Measurements from ENCODE around the gene THSD7A.

THSD7A gene

DNA sequence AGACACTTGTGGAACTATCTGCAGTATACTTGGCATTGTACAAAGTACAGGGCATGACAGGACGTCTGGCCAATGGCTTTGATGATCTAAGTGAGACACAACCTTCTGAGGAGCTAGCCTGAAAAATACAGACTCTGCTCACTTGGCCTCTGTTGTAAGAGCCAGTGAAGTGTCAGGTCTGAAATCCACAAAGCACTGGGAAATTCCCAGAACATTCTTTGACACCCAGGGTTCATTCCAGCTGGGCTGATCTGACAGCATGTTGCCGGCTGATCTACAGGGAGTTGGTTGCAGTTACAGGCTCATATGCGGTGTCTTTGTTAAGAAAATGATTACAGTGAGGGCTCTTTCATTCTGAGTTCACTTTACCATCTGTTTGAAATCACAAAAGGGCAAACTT, 503.7 kb downstream of the THSD7A start:
- DNase-seq (ENCODE audit: extremely low read depth, low read depth) = no peak
- TF ChIP-seq, protein P1, sequence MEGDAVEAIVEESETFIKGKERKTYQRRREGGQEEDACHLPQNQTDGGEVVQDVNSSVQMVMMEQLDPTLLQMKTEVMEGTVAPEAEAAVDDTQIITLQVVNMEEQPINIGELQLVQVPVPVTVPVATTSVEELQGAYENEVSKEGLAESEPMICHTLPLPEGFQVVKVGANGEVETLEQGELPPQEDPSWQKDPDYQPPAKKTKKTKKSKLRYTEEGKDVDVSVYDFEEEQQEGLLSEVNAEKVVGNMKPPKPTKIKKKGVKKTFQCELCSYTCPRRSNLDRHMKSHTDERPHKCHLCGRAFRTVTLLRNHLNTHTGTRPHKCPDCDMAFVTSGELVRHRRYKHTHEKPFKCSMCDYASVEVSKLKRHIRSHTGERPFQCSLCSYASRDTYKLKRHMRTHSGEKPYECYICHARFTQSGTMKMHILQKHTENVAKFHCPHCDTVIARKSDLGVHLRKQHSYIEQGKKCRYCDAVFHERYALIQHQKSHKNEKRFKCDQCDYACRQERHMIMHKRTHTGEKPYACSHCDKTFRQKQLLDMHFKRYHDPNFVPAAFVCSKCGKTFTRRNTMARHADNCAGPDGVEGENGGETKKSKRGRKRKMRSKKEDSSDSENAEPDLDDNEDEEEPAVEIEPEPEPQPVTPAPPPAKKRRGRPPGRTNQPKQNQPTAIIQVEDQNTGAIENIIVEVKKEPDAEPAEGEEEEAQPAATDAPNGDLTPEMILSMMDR (IDR thresholded peaks at IDR 0.05; ENCODE audit: low read depth, low read length) = no peak

DNA sequence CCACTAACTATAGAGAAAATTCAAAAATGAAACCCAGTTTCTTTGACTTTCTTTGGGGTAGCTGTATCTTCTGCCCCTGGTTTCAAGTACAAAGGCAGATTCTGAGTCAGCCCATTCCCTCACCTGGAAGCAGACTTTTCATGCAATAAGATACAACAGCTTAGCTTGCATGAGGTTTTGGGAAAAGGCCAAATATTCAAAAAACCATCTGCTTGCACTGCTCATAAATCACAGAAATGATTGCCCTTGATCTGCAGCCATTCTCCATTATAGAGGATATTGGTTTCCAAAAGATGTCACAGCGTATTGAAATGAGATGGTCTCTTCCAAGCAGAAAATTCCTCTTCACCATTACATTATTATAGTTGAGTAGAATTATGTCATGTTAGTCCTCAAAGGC, 504.4 kb downstream of the THSD7A start:
- TF ChIP-seq, protein P1 (IDR thresholded peaks at IDR 0.05; ENCODE audit: low read depth, low read length) = no peak
- no peak for DNase-seq (ENCODE audit: extremely low read depth, low read depth)
